Adrenal gland (tissue), 5 donors: ENCODE measurements around the gene ETV6.

ENCODE experiments used
- CTCF ChIP-seq, 6 experiments: fragments of 450-650 bp in 4 of 6; fragments of 200-600 bp in 2 of 6; sonication (generic) in 1 of 6; IDR thresholded peaks; 1 replicate in 5 of 6; 2 replicates in 1 of 6; pipeline versions ENCODE4 v1.5.1 to v1.8.0; 2016 to 2021; ENCODE audit warnings: antibody characterized with exemption in 6 of 6, mild to moderate bottlenecking in 2 of 6, moderate library complexity in 1 of 6
- POLR2A ChIP-seq, 2 donors: fragments of 450-650 bp; IDR thresholded peaks; one replicate each; pipeline ENCODE4 v1.6.1; 2017; ENCODE audit warnings: antibody characterized with exemption in 2 of 2, mild to moderate bottlenecking in 2 of 2, moderate library complexity in 1 of 2
- donor health status: DM: no; HTN: no; CAD: no.

GRCh38 chr12:11941606-11942337 lies 292.3 kb downstream of the ETV6 start:
- TF ChIP-seq CTCF (IDR thresholded peaks at IDR 0.05) = no peak
- no peak for TF ChIP-seq POLR2A (IDR thresholded peaks at IDR 0.05)
